ENCODE measurements around the gene MLN. TPM values are rescaled to one million over a fixed set of nuclear protein-coding genes. Genes with fewer than 3 reads are reported as not detected.
A peak's percentile ranks its signal among the peaks of the same experiment; 100 is the strongest.

The MLN gene
- polyA plus RNA-seq, 1 of the 3 experiments (the other 2 are of a cell fraction), result not detected

DNA sequence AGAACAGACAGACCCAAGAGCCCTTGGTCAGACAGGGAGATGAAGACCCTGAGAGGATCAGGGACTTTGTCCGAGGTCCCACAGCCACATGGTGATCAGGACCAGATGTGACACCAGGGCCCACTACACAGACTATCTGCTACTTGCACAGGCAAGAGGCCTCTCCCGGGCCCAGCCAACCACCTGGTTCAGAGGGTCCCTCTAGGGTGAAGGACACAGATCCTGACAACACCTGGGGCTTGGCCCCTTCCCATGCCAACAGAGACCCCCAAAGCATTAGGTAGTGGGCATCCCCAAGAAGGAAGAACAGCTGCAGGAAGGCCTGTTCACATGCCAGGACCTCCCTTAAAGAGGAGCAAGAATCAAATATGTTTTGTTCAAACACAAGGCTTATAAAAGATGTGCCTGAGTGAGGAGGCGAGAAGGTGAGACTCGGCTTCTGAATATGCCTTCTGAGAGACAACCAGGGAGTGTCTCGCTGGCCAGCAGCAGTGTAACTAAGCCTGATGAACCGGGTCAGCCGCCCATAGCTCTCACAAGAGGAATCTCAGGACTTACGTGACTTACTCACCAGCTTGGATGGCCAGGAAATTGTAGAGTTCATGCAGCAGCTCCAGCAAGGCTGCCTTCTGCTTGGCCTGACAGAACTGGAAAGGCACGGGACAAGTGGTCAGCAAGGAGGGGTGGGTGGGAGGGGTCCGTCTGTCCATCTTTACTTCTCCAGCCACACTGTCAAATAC is 19.9 kb downstream of the MLN start:
- Histone ChIP-seq H3K4me3 (ENCODE audit: low read depth in 2 of 2, low read length in 1 of 2) (no peak overlapping the region), H3K27me3 (ENCODE audit: insufficient read depth) (no peaks in the 10 kb centered on the region), H3K27ac (ENCODE audit: low read depth in 2 of 2, low read length in 1 of 2) (no peak overlapping the region), H3K9me2 (no peaks in the 10 kb centered on the region), H3K4me2 (no peak overlapping the region), H3K9ac (no peak overlapping the region), H3K4me1 (ENCODE audit: control insufficient read depth in 1 of 2, insufficient read depth in 2 of 2, low read depth in 1 of 2, low read length in 1 of 2) (peaks cover 39 to 51% of the 10 kb centered on the region in 2 experiments), H3K79me2 (ENCODE audit: insufficient read depth) (peaks cover 68% of the 10 kb centered on the region), H3K36me3 (replicated peaks in 1 of 2; ENCODE audit: control insufficient read depth in 1 of 2, insufficient read depth in 2 of 2, low read length in 1 of 2) (peaks cover 38 to 66% of the 10 kb centered on the region in 2 experiments), H3K9me3 (no peaks in the 10 kb centered on the region), H4K20me1 (ENCODE audit: insufficient read depth) (peaks cover 28% of the 10 kb centered on the region), H3F3A (replicated peaks; ENCODE audit: insufficient read depth) (peaks cover 24% of the 10 kb centered on the region), H2AFZ (ENCODE audit: low read depth) (no peak overlapping the region)
- CTCF ChIA-PET, result interaction anchor here (1.1 to 7.1 kb wide), 3 partner anchors 14 to 271 kb away, joined by 3 to 53 read pairs (median 3); no protein-coding TSS in a partner anchor
- 93% methylated on average over 7 of the region's 10 CpGs for WGBS (ENCODE audit: low lambda C conversion rate)
- no peak for DNase-seq
- TF ChIP-seq ELF1 (IDR thresholded peaks at IDR 0.05) (no peak), MAX (IDR thresholded peaks at IDR 0.05; ENCODE audit: low read depth) (no peak), MXI1 (IDR thresholded peaks at IDR 0.05; ENCODE audit: low read depth, low read length) (no peak), TEAD4 (IDR thresholded peaks at IDR 0.05; ENCODE audit: borderline replicate concordance, insufficient read depth) (no peak), RXRA (IDR thresholded peaks at IDR 0.05; ENCODE audit: borderline replicate concordance, low read depth) (no peak), RCOR1 (IDR thresholded peaks at IDR 0.05; ENCODE audit: low read length) (no peak)
- TF ChIP-seq, protein P1, sequence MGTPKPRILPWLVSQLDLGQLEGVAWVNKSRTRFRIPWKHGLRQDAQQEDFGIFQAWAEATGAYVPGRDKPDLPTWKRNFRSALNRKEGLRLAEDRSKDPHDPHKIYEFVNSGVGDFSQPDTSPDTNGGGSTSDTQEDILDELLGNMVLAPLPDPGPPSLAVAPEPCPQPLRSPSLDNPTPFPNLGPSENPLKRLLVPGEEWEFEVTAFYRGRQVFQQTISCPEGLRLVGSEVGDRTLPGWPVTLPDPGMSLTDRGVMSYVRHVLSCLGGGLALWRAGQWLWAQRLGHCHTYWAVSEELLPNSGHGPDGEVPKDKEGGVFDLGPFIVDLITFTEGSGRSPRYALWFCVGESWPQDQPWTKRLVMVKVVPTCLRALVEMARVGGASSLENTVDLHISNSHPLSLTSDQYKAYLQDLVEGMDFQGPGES (IDR thresholded peaks at IDR 0.05; ENCODE audit: low read depth, low read length), result no peak
- TF ChIP-seq, protein P2, sequence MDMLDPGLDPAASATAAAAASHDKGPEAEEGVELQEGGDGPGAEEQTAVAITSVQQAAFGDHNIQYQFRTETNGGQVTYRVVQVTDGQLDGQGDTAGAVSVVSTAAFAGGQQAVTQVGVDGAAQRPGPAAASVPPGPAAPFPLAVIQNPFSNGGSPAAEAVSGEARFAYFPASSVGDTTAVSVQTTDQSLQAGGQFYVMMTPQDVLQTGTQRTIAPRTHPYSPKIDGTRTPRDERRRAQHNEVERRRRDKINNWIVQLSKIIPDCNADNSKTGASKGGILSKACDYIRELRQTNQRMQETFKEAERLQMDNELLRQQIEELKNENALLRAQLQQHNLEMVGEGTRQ (IDR thresholded peaks at IDR 0.05; ENCODE audit: borderline replicate concordance, low read depth, low read length), result no peak
- POLR2A ChIA-PET, result no interaction called here

- no peak overlapping the region for H3K4me3 ChIP-seq (ENCODE audit: low read depth in 2 of 2, low read length in 1 of 2)
- H4K20me1 ChIP-seq (ENCODE audit: insufficient read depth), result peaks cover 26% of the 10 kb centered on the region
- H3K4me2 ChIP-seq, result no peak overlapping the region
- H2AFZ ChIP-seq (ENCODE audit: low read depth), result no peak overlapping the region
- H3K36me3 ChIP-seq (replicated peaks in 1 of 2; ENCODE audit: control insufficient read depth in 1 of 2, insufficient read depth in 2 of 2, low read length in 1 of 2), result peaks cover 49 to 80% of the 10 kb centered on the region in 2 experiments
- no peaks in the 10 kb centered on the region for H3K9me2 ChIP-seq
- H3K4me1 ChIP-seq (ENCODE audit: control insufficient read depth in 1 of 2, insufficient read depth in 2 of 2, low read depth in 1 of 2, low read length in 1 of 2), result peaks cover 37 to 48% of the 10 kb centered on the region in 2 experiments
- no peaks in the 10 kb centered on the region for H3K9me3 ChIP-seq
- peaks cover 22% of the 10 kb centered on the region for H3F3A ChIP-seq (replicated peaks; ENCODE audit: insufficient read depth)
- WGBS (ENCODE audit: low lambda C conversion rate), result 60% methylated on average over 2 of the region's 5 CpGs
- ChIA-PET POLR2A (no interaction called here), CTCF (interaction anchor here (0.7 to 7.1 kb wide), 4 partner anchors 13 to 244 kb away, joined by 3 to 63 read pairs (median 28); no protein-coding TSS in a partner anchor)
- H3K27me3 ChIP-seq (ENCODE audit: insufficient read depth), result no peaks in the 10 kb centered on the region
- H3K9ac ChIP-seq, result no peak overlapping the region
- peaks cover 55% of the 10 kb centered on the region for H3K79me2 ChIP-seq (ENCODE audit: insufficient read depth)
- H3K27ac ChIP-seq (ENCODE audit: low read depth in 2 of 2, low read length in 1 of 2), result peak overlapping the region in 1 of 2 experiments; percentile 73; a peak in 2 of 4 replicates
- no peak for DNase-seq
- TF ChIP-seq RCOR1 (IDR thresholded peaks at IDR 0.05; ENCODE audit: low read length), result no peak
- TF ChIP-seq RAD21 (IDR thresholded peaks at IDR 0.05; ENCODE audit: low read length), result no peak
- no peak for TF ChIP-seq NFIC (IDR thresholded peaks at IDR 0.05; ENCODE audit: borderline replicate concordance)
- no peak for TF ChIP-seq EP300 (IDR thresholded peaks at IDR 0.05; ENCODE audit: borderline replicate concordance in 1 of 2, low read depth in 1 of 2, low read length in 1 of 2)
- TF ChIP-seq, protein P3, sequence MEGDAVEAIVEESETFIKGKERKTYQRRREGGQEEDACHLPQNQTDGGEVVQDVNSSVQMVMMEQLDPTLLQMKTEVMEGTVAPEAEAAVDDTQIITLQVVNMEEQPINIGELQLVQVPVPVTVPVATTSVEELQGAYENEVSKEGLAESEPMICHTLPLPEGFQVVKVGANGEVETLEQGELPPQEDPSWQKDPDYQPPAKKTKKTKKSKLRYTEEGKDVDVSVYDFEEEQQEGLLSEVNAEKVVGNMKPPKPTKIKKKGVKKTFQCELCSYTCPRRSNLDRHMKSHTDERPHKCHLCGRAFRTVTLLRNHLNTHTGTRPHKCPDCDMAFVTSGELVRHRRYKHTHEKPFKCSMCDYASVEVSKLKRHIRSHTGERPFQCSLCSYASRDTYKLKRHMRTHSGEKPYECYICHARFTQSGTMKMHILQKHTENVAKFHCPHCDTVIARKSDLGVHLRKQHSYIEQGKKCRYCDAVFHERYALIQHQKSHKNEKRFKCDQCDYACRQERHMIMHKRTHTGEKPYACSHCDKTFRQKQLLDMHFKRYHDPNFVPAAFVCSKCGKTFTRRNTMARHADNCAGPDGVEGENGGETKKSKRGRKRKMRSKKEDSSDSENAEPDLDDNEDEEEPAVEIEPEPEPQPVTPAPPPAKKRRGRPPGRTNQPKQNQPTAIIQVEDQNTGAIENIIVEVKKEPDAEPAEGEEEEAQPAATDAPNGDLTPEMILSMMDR (IDR thresholded peaks at IDR 0.05), result no peak
- TF ChIP-seq JUND (IDR thresholded peaks at IDR 0.05), result no peak
- no peak for TF ChIP-seq SMC3 (IDR thresholded peaks at IDR 0.05; ENCODE audit: low read depth, low read length)
- TF ChIP-seq TEAD4 (IDR thresholded peaks at IDR 0.05; ENCODE audit: borderline replicate concordance, insufficient read depth), result no peak
- TF ChIP-seq, protein P1 (IDR thresholded peaks at IDR 0.05; ENCODE audit: low read depth, low read length), result no peak
- no peak for TF ChIP-seq PBX3 (IDR thresholded peaks at IDR 0.05)
- no peak for TF ChIP-seq YY1 (IDR thresholded peaks at IDR 0.05; ENCODE audit: low read depth)
- TF ChIP-seq ELF1 (IDR thresholded peaks at IDR 0.05), result no peak
- TF ChIP-seq GABPA (IDR thresholded peaks at IDR 0.05; ENCODE audit: low read depth), result no peak
- no peak for TF ChIP-seq TCF12 (IDR thresholded peaks at IDR 0.05)
- no peak for TF ChIP-seq MEF2A (IDR thresholded peaks at IDR 0.05; ENCODE audit: borderline replicate concordance, low read depth)
Observed at GRCh38 chr6:33782561-33782960, 21.2 kb downstream of the MLN start.

Data from SK-N-SH (cell line).